Activated naive CD4-positive, alpha-beta T cell treated with Interleukin-2 at 50 U/mL for 16 hours (primary cell): Measurements from ENCODE around the gene TTPAL.

Experiments used
- DNase-seq: peaks from one replicate; pipeline ENCODE4 v3.0.0-alpha.2; 2020

The TTPAL gene

GRCh38 chr20:44475694-44476560 lies at the start of gene TTPAL:
TSS of gene TTPAL (plus strand) at chr20:44475874. CDS start at chr20:44480000, 4,126 bp downstream.
- DNase-seq, result peak; percentile 92

- DNase-seq, result no peak
Measured at GRCh38 chr20:44425923-44426322, 49.8 kb upstream of the TTPAL start.

GRCh38 chr20:44426879-44427790 lies 48.5 kb upstream of the TTPAL start:
- no peak for DNase-seq

- DNase-seq, result no peak
Measured at GRCh38 chr20:44427804-44428173, 47.9 kb upstream of the TTPAL start.

GRCh38 chr20:44428174-44429016 lies 47.3 kb upstream of the TTPAL start:
- DNase-seq, result no peak

GRCh38 chr20:44429017-44429339 lies 46.7 kb upstream of the TTPAL start:
- no peak for DNase-seq

- DNase-seq, result no peak
Measured at GRCh38 chr20:44429419-44430269, 46.0 kb upstream of the TTPAL start.

GRCh38 chr20:44430270-44431065 lies 45.2 kb upstream of the TTPAL start:
- DNase-seq, result no peak

- DNase-seq, result no peak
Measured at GRCh38 chr20:44431118-44431501, 44.6 kb upstream of the TTPAL start.

GRCh38 chr20:44431502-44432234 lies 44.0 kb upstream of the TTPAL start:
- no peak for DNase-seq

- no peak for DNase-seq
Measured at GRCh38 chr20:44432618-44433577, 42.8 kb upstream of the TTPAL start.

GRCh38 chr20:44433751-44434538 lies 41.7 kb upstream of the TTPAL start:
- DNase-seq, result no peak

GRCh38 chr20:44435630-44436335 lies 39.9 kb upstream of the TTPAL start:
- DNase-seq, result no peak

GRCh38 chr20:44436393-44436792 lies 39.3 kb upstream of the TTPAL start:
- no peak for DNase-seq

- DNase-seq, result no peak
Measured at GRCh38 chr20:44437497-44437896, 38.2 kb upstream of the TTPAL start.

GRCh38 chr20:44438782-44439181 lies 36.9 kb upstream of the TTPAL start:
- no peak for DNase-seq

- DNase-seq, result no peak
Measured at GRCh38 chr20:44439318-44439717, 36.4 kb upstream of the TTPAL start.
